ENCODE measurements around the gene ZNF512.

The ZNF512 gene

GRCh38 chr2:27581417-27582128 lies 1.3 kb upstream of the ZNF512 start:
- in situ Hi-C loops (cut with HindIII; ENCODE audit: low sequenced_read_pairs), result no loop called here
- TF ChIP-seq CTCF (IDR thresholded peaks at IDR 0.05; ENCODE audit: low read depth, low read length, missing control alignments), result no peak

GRCh38 chr2:27582129-27582694 lies 630 bp upstream of the ZNF512 start:
- no peak for DNase-seq (ENCODE audit: low read depth)
- in situ Hi-C loops (cut with HindIII; ENCODE audit: low sequenced_read_pairs), result no loop called here
- TF ChIP-seq CTCF (IDR thresholded peaks at IDR 0.05; ENCODE audit: low read depth, low read length, missing control alignments), result no peak

More at GRCh38 chr2:27581417-27582128, 1.3 kb upstream of the ZNF512 start:
- DNase-seq (ENCODE audit: low read depth), result no peak
- no peak overlapping the region for H3K4me3 ChIP-seq (ENCODE audit: low read depth, low read length)

GRCh38 chr2:27583390-27583915 lies 611 bp downstream of the ZNF512 start:
- no peak for DNase-seq (ENCODE audit: low read depth)
- in situ Hi-C loops (cut with HindIII; ENCODE audit: low sequenced_read_pairs), result no loop called here
- TF ChIP-seq CTCF (IDR thresholded peaks at IDR 0.05; ENCODE audit: low read depth, low read length, missing control alignments), result no peak
- H3K4me3 ChIP-seq (ENCODE audit: low read depth, low read length), result peak overlapping the region; percentile 77

More at GRCh38 chr2:27582129-27582694, 630 bp upstream of the ZNF512 start:
- H3K4me3 ChIP-seq (ENCODE audit: low read depth, low read length), result peak overlapping the region; percentile 77

GRCh38 chr2:27584597-27584996 lies 1.8 kb downstream of the ZNF512 start:
- DNase-seq (ENCODE audit: low read depth), result no peak
- H3K4me3 ChIP-seq (ENCODE audit: low read depth, low read length), result no peak overlapping the region
- TF ChIP-seq CTCF (IDR thresholded peaks at IDR 0.05; ENCODE audit: low read depth, low read length, missing control alignments), result no peak
- in situ Hi-C loops (cut with HindIII; ENCODE audit: low sequenced_read_pairs), result no loop called here

DNA sequence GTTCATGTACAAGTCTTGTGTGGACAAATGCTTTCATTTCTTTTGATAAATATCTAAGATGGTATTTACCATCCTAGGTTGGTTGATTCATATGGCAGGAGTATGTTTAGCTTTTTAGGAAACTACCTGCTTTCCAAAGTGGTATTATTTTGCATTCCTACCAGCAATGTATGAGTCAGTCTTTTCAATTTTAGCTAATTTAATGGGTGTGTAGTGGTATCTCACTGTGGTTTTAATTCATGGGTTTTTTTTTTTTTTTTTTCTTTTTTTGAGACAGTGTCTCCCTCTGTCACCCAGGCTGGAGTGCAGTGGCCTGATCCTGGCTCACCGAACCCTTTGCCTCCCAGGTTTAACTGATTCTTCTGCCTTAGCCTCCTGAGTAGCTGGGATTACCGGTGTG lies 4.2 kb downstream of the ZNF512 start:
- in situ Hi-C loops (cut with HindIII; ENCODE audit: low sequenced_read_pairs), result no loop called here
- DNase-seq (ENCODE audit: low read depth), result no peak
- TF ChIP-seq CTCF (IDR thresholded peaks at IDR 0.05; ENCODE audit: low read depth, low read length, missing control alignments), result no peak
- H3K4me3 ChIP-seq (ENCODE audit: low read depth, low read length), result no peak overlapping the region

- TF ChIP-seq CTCF (IDR thresholded peaks at IDR 0.05; ENCODE audit: low read depth, low read length, missing control alignments), result no peak
- no peak overlapping the region for H3K4me3 ChIP-seq (ENCODE audit: low read depth, low read length)
- no peak for DNase-seq (ENCODE audit: low read depth)
- in situ Hi-C loops (cut with HindIII; ENCODE audit: low sequenced_read_pairs), result no loop called here
Observed at GRCh38 chr2:27588308-27588707, 5.5 kb downstream of the ZNF512 start.
